PC-9 (cell line): Measurements from ENCODE around the gene PJA1.

Experiments
- EZH2 ChIP-seq: fragments of 200-600 bp; sonication (generic); IDR thresholded peaks from 2 replicates; pipeline ENCODE4 v1.8.0; 2017; ENCODE audit warnings: antibody characterized with exemption, low read depth
- TF ChIP-seq, protein P1 (sequence below): fragments of 200-600 bp; sonication (generic); conservative IDR thresholded peaks from 2 replicates; pipeline ENCODE4 v1.6.1; 2017; ENCODE audit warnings: mixed run types, antibody characterized with exemption, mild to moderate bottlenecking, moderate library complexity

DNA sequence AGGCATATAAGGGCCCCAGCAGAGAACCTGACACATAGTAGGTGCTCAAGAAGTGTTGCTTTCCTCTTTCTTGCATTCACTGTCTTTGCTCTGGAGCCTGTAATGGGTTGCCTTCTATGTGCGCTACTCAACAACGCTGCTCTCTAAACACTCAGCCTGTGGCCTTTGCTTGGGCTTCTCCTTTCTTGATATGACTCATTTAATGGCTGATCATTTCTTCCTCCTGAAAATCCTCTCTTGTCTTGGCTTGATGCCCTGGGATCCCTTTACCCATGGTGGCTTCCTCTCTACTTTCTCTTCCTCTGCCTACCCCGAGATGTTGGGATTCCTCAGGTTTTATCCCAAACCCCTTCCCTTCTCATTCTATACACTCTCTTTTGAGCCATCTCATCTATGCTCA, 19.9 kb upstream of the PJA1 start:
- TF ChIP-seq, protein P1, sequence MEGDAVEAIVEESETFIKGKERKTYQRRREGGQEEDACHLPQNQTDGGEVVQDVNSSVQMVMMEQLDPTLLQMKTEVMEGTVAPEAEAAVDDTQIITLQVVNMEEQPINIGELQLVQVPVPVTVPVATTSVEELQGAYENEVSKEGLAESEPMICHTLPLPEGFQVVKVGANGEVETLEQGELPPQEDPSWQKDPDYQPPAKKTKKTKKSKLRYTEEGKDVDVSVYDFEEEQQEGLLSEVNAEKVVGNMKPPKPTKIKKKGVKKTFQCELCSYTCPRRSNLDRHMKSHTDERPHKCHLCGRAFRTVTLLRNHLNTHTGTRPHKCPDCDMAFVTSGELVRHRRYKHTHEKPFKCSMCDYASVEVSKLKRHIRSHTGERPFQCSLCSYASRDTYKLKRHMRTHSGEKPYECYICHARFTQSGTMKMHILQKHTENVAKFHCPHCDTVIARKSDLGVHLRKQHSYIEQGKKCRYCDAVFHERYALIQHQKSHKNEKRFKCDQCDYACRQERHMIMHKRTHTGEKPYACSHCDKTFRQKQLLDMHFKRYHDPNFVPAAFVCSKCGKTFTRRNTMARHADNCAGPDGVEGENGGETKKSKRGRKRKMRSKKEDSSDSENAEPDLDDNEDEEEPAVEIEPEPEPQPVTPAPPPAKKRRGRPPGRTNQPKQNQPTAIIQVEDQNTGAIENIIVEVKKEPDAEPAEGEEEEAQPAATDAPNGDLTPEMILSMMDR = no peak
- no peak for TF ChIP-seq EZH2
